Esophagus squamous epithelium (tissue), 4 donors: Measurements from ENCODE around the gene PTPRN2.
A peak's percentile ranks its signal among the peaks of the same experiment; 100 is the strongest.

Source experiments
- CTCF ChIP-seq, 6 experiments: fragments of 450-650 bp in 4 of 6; fragments of 200-600 bp in 2 of 6; sonication (generic) in 2 of 6; IDR thresholded peaks; one replicate each; pipeline ENCODE4 v1.5.1; 2016 to 2019; ENCODE audit warnings: antibody characterized with exemption in 6 of 6, mild to moderate bottlenecking in 4 of 6, moderate library complexity in 4 of 6
- POLR2A ChIP-seq, 4 donors: fragments of 450-650 bp; IDR thresholded peaks; one replicate each; pipeline ENCODE4 v1.6.1; 2017; ENCODE audit warnings: antibody characterized with exemption in 4 of 4, mild to moderate bottlenecking in 4 of 4, moderate library complexity in 3 of 4

- TF ChIP-seq POLR2A (IDR thresholded peaks at IDR 0.05) (no peak), CTCF (IDR thresholded peaks at IDR 0.05) (peak in 1 of 6 experiments; percentile 33)
These were observed 358.6 kb downstream of the PTPRN2 start for GRCh38 chr7:158228986-158229385.
